K562 (cell line): ENCODE data around the gene SLC10A3. TPM values are rescaled to one million over a fixed set of nuclear protein-coding genes. Genes with fewer than 3 reads are reported as not detected.
A peak's percentile ranks its signal among the peaks of the same experiment; 100 is the strongest.

Experiments
- ARNT ChIP-seq, 2 experiments: fragments of 450-650 bp; IDR thresholded peaks; 2 replicates each; pipeline ENCODE4 v1.6.1; 2016; ENCODE audit warnings: mild to moderate bottlenecking in 1 of 2
- ATF3 ChIP-seq, 2 experiments: fragments of 450-650 bp in 1 of 2; sonication (generic) in 1 of 2; formaldehyde crosslinking in 1 of 2; IDR thresholded peaks in 1 of 2; conservative IDR thresholded peaks in 1 of 2; 2 replicates each; pipeline versions ENCODE4 v1.6.1 to v1.8.1; 2016 to 2023; ENCODE audit warnings: mild to moderate bottlenecking in 2 of 2, moderate library complexity in 2 of 2, inconsistent platforms in 1 of 2, missing genetic modification reagents in 1 of 2
- KLF10 ChIP-seq: fragments of 250-450 bp; sonication (Bioruptor Pico); IDR thresholded peaks from 2 replicates; pipeline ENCODE4 v1.6.1; 2021; ENCODE audit warnings: matching md5 sums
- LCOR ChIP-seq: sonication (generic); formaldehyde crosslinking; IDR thresholded peaks from 2 replicates; pipeline ENCODE4 v1.8.0; 2022; ENCODE audit warnings: mild to moderate bottlenecking, missing genetic modification reagents
- MEF2D ChIP-seq: conservative IDR thresholded peaks from 2 replicates; pipeline ENCODE4 v1.6.1; 2016; ENCODE audit warnings: low read depth, missing genetic modification characterization, missing compliant biosample characterization
- NR2C2 ChIP-seq, 2 experiments: fragments of 200-800 bp in 1 of 2; sonication (Bioruptor generic) in 1 of 2; sonication (generic) in 1 of 2; formaldehyde crosslinking in 1 of 2; IDR thresholded peaks; 2 replicates each; pipeline versions ENCODE4 v1.6.1 to v1.8.0; 2016 to 2022; ENCODE audit warnings: mild to moderate bottlenecking in 1 of 2, missing compliant biosample characterization in 1 of 2, missing genetic modification characterization in 1 of 2, missing genetic modification reagents in 1 of 2
- PRDM10 ChIP-seq: fragments of 450-650 bp; IDR thresholded peaks from 2 replicates; pipeline ENCODE4 v1.6.1; 2018; ENCODE audit not compliant: partially characterized antibody
- SAP30 ChIP-seq: fragments of 200-600 bp; sonication (generic); IDR thresholded peaks from 2 replicates; pipeline ENCODE4 v1.6.1; 2012; ENCODE audit warnings: borderline replicate concordance, low read depth, mild to moderate bottlenecking, moderate library complexity, low read length, control low read depth, inconsistent platforms; ENCODE audit not compliant: insufficient read depth, poor library complexity, severe bottlenecking
- SUPT5H ChIP-seq: fragments of 450-650 bp; IDR thresholded peaks from 2 replicates; pipeline ENCODE4 v1.6.1; 2016
- TFE3 ChIP-seq: fragments of 450-650 bp; formaldehyde crosslinking; IDR thresholded peaks from 2 replicates; pipeline ENCODE4 v1.4.0; 2020; ENCODE audit warnings: mild to moderate bottlenecking, mixed read lengths
- THRA ChIP-seq: fragments of 450-650 bp; IDR thresholded peaks from 2 replicates; pipeline ENCODE4 v1.6.1; 2017; ENCODE audit warnings: mild to moderate bottlenecking, moderate library complexity
- USF1 ChIP-seq: sonication (generic); formaldehyde crosslinking; IDR thresholded peaks from 2 replicates; pipeline ENCODE4 v1.9.0; 2022; ENCODE audit warnings: mild to moderate bottlenecking, missing genetic modification reagents
- YBX1 ChIP-seq: fragments of 450-650 bp; IDR thresholded peaks from 2 replicates; pipeline ENCODE4 v1.7.1; 2016; ENCODE audit warnings: mild to moderate bottlenecking
- ZNF384 ChIP-seq: IDR thresholded peaks from 2 replicates; pipeline ENCODE4 v1.6.1; 2012; ENCODE audit warnings: low read depth, low read length, improper control_type of control experiment
- ZNF436 ChIP-seq: fragments of 250-450, 450-650 bp; sonication (Bioruptor Pico); formaldehyde crosslinking; IDR thresholded peaks from 2 replicates; pipeline ENCODE4 v1.7.0; 2020; ENCODE audit warnings: mild to moderate bottlenecking
- ZNF830 ChIP-seq: fragments of 250-450 bp; sonication (Bioruptor Pico); IDR thresholded peaks from 2 replicates; pipeline ENCODE4 v1.5.0; 2021; ENCODE audit warnings: mild to moderate bottlenecking
- polyA plus RNA-seq, 8 experiments: library from polyadenylated mRNA; depleted of rRNA in 4 of 8; stranded (reverse) in 5 of 8; unstranded in 3 of 8; fragments of >200 nt; fragmentation: Nextera tagmentation in 2 of 8; fragmentation: Illumina TruSeq in 1 of 8; extraction: Ambion mirVana in 2 of 8; extraction: Trizol in 1 of 8; gene quantifications; 2 replicates each; pipeline versions ENCODE4 v1.2.1 to v1.2.3, GENCODE V29; 2011 to 2014; ENCODE audit warnings: inconsistent platforms in 1 of 8, missing spikeins in 1 of 8
- total RNA-seq, 7 experiments: library from RNA; depleted of rRNA in 6 of 7; stranded (reverse); fragments of >200 nt in 6 of 7; fragmentation: Illumina TruSeq in 2 of 7; extraction: Trizol in 2 of 7; gene quantifications; 2 replicates each; pipeline versions ENCODE4 v1.2.1 to v1.2.3, GENCODE V29; 2011 to 2021; ENCODE audit warnings: low replicate concordance in 1 of 7

SLC10A3 gene
- total and polyA plus RNA-seq, 9 of the 15 experiments (the other 6 are each of a cell fraction or from before 2014, with no cell fraction given) = 5.2 to 30.6 (median 16.7) TPM

GRCh38 chrX:154478728-154479622 is 11.5 kb downstream of the SLC10A3 start, which contains the start of gene LAGE3 (continued):
- TF ChIP-seq TFE3 (CRISPR knock-in tag) = no peak
- no peak for TF ChIP-seq ATF3 (IDR thresholded peaks at IDR 0.05)
- TF ChIP-seq ATF3 (CRISPR knock-in tag; conservative IDR thresholded peaks at IDR 0.05) = peak; percentile 85
- TF ChIP-seq SAP30 = no peak
- TF ChIP-seq USF1 = peak; percentile 77
- no peak for TF ChIP-seq YBX1
- TF ChIP-seq ZNF830 (CRISPR knock-in tag) = no peak
- no peak for TF ChIP-seq KLF10 (CRISPR knock-in tag)
- peak; percentile 74 for TF ChIP-seq SUPT5H
- no peak for TF ChIP-seq ZNF384
- no peak for TF ChIP-seq ARNT (IDR thresholded peaks at IDR 0.05)
- TF ChIP-seq MEF2D (tag) = no peak
- TF ChIP-seq NR2C2 (CRISPR knock-in tag; IDR thresholded peaks at IDR 0.05) = 0 out of 2 replicates have a peak, but pooled peaks have one; percentile 40
- peak; percentile 71; the same call in 1 of the 2 replicates for TF ChIP-seq NR2C2 (tag; IDR thresholded peaks at IDR 0.05)
- TF ChIP-seq THRA = no peak
- TF ChIP-seq ZNF436 = no peak
- TF ChIP-seq LCOR (CRISPR knock-in tag) = peak; percentile 84
- peak; percentile 6 for TF ChIP-seq PRDM10
